ENCODE results near the gene GRIA2. TPM values are rescaled to one million over a fixed set of nuclear protein-coding genes. Genes with fewer than 3 reads are reported as not detected.
"Not testable (repeated sequence)": the region's sequence is repeated elsewhere in the genome, so short reads cannot be mapped to it uniquely, and the experiment has no call there.

The GRIA2 gene
- total RNA-seq, 2 donors from 2014 or later, result not detected

DNA sequence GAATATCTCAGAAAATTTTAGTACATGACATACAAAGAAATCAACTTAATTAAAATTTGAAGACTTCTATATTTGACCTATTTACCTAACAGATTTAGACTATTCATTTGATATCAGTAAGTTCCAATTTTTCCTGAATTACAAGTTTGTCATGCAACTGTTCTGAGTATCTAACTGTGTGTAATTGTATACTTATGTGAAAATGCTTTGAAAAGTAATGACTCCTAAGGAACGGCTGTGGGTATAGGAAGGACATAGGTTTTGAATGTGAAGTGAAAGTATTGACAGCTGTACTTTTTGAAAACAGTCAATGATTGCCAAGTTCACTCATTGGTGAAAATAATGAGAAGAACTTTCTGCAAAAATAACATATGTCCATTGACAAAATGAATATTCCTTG lies 2.9 kb downstream of the GRIA2 start:
- Mint-ChIP-seq H3K27me3 (peaks cover 12 to 13% of the 10 kb centered on the region in 2 donors), H3K27ac (no peak overlapping the region)

GRCh38 chr4:157225096-157225495 lies 4.6 kb downstream of the GRIA2 start:
- Mint-ChIP-seq H3K4me1 (ENCODE audit: low read depth in 2 of 2) (peaks cover 0 to under 1% of the 10 kb centered on the region in 2 donors), H3K4me3 (no peak overlapping the region), H3K27ac (no peak overlapping the region), H3K9me3 (peaks cover 7% of the 10 kb centered on the region), H3K36me3 (peaks cover 8% of the 10 kb centered on the region), H3K27me3 (peaks cover 9 to 13% of the 10 kb centered on the region in 2 donors)
- no peak for ATAC-seq
- DNase-seq (ENCODE audit: low spot score), result no peak

More for the DNA sequence above, 2.9 kb downstream of the GRIA2 start:
- peaks cover 0 to 3% of the 10 kb centered on the region in 2 donors for H3K4me1 Mint-ChIP-seq (ENCODE audit: low read depth in 2 of 2)
- H3K4me3 Mint-ChIP-seq, result no peak overlapping the region
- H3K36me3 Mint-ChIP-seq, result peaks cover 13% of the 10 kb centered on the region
- ATAC-seq (no peak), DNase-seq (ENCODE audit: low spot score) (no peak)
- peaks cover 10% of the 10 kb centered on the region for H3K9me3 Mint-ChIP-seq

DNA sequence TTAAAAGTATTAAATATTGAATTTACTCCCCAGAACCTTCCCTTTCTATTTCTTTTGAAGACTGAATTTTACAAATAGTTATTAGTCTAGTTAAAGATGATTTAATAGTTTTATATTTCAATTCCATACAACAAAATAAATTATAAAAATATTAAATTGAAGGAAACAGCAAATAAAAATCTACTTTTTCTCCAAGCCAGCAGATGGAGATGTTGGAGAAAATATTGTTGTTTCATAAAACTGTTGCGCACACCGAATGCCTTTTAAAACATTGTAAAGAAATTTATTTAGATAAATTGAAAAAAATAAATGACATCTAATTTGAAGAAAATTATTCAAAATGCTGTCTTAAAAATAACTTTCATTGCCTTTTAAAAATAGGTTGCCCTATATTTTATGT lies 5.5 kb downstream of the GRIA2 start:
- peaks cover 4 to 13% of the 10 kb centered on the region in 2 donors for H3K27me3 Mint-ChIP-seq
- H3K27ac Mint-ChIP-seq, result no peak overlapping the region
- ATAC-seq (no peak), DNase-seq (ENCODE audit: low spot score) (no peak)
- H3K36me3 Mint-ChIP-seq, result peaks cover 6% of the 10 kb centered on the region
- H3K9me3 Mint-ChIP-seq, result peaks cover 3% of the 10 kb centered on the region
- H3K4me3 Mint-ChIP-seq, result no peak overlapping the region
- H3K4me1 Mint-ChIP-seq (ENCODE audit: low read depth in 2 of 2), result no peaks in the 10 kb centered on the region

DNA sequence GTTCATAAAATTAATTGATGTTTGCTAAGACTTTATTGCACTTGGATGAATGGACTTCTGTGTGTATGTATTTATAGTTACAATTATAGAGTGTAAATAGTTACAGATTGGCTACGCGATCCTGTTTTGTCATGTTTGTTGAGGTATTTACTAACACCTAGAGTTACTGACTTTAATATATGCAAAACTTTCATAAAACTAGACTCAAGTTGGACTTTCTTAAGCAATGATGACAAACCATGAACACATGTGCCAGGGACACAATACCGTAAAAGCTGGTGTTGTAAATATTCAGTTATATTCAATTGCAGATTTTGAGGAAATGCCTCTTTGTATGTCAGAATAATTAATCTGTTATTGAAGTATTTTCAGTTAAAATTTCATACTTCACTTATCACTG lies 6.1 kb downstream of the GRIA2 start:
- H3K4me1 Mint-ChIP-seq (ENCODE audit: low read depth in 2 of 2), result no peaks in the 10 kb centered on the region
- peaks cover 2% of the 10 kb centered on the region for H3K9me3 Mint-ChIP-seq
- H3K36me3 Mint-ChIP-seq, result peaks cover 4% of the 10 kb centered on the region
- DNase-seq (ENCODE audit: low spot score), result no peak
- H3K27ac Mint-ChIP-seq, result no peak overlapping the region
- no peak for ATAC-seq
- H3K4me3 Mint-ChIP-seq, result no peak overlapping the region
- peaks cover 2 to 10% of the 10 kb centered on the region in 2 donors for H3K27me3 Mint-ChIP-seq

- Mint-ChIP-seq H3K4me1 (ENCODE audit: low read depth in 2 of 2) (no peaks in the 10 kb centered on the region), H3K9me3 (no peaks in the 10 kb centered on the region), H3K27me3 (no peaks in the 10 kb centered on the region), H3K27ac (no peak overlapping the region), H3K36me3 (no peaks in the 10 kb centered on the region), H3K4me3 (no peak overlapping the region)
- DNase-seq (ENCODE audit: low spot score) (no peak), ATAC-seq (no peak)
These were observed 11.0 kb downstream of the GRIA2 start for GRCh38 chr4:157231525-157231924.

GRCh38 chr4:157242871-157243270 lies 22.3 kb downstream of the GRIA2 start:
- Mint-ChIP-seq H3K27ac (no peak overlapping the region), H3K4me1 (ENCODE audit: low read depth in 2 of 2) (no peaks in the 10 kb centered on the region), H3K36me3 (no peaks in the 10 kb centered on the region), H3K4me3 (no peak overlapping the region), H3K27me3 (no peaks in the 10 kb centered on the region), H3K9me3 (peaks cover 11% of the 10 kb centered on the region)
- ATAC-seq, result no peak
- no peak for DNase-seq (ENCODE audit: low spot score)

- no peak for ATAC-seq
- Mint-ChIP-seq H3K36me3 (no peaks in the 10 kb centered on the region), H3K4me1 (ENCODE audit: low read depth in 2 of 2) (no peaks in the 10 kb centered on the region), H3K27me3 (no peaks in the 10 kb centered on the region), H3K27ac (no peak overlapping the region), H3K9me3 (peaks cover 11% of the 10 kb centered on the region), H3K4me3 (no peak overlapping the region)
- DNase-seq (ENCODE audit: low spot score), result no peak
These were observed 23.8 kb downstream of the GRIA2 start for GRCh38 chr4:157244348-157244747.

DNA sequence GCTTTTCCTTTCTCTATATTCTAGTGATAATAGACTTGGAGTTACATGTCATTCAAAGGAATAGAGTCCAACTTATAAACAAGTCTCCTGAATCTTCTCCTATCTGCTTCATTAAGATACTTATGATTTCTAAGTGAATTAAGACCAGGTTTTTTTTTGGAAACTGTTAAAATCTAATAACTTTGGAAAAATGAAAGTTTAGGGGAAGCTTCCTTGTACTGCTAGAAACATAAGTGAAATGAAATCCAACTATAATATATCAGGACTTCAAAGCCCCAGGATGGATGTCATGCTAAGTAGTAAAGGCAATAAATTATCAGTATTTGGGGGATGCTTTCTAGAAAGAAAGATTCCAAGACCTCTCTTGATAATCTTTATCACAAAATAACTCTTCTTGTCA lies 24.8 kb downstream of the GRIA2 start:
- DNase-seq (ENCODE audit: low spot score), result no peak
- Mint-ChIP-seq H3K27ac (no peak overlapping the region), H3K27me3 (no peaks in the 10 kb centered on the region), H3K36me3 (no peaks in the 10 kb centered on the region), H3K9me3 (peaks cover 11% of the 10 kb centered on the region), H3K4me1 (ENCODE audit: low read depth in 2 of 2) (no peaks in the 10 kb centered on the region), H3K4me3 (no peak overlapping the region)
- ATAC-seq, result no peak

DNA sequence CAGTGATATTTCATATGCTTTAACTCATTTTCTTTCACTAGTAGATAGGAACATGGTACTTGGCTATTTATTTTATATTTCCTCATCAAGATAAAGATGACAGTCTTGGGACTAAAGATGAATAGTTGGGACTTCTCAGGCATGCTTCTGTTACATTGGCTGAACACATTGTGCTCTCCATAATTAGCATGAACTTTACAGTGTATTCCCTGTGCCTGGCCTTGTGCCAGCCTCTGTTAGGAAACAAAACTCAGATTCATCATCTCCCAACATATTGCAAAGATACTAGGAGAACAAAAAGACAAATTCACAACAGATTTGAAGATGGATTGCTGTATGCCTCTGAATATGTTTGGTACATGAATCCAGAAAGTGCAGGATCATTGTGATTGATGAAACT lies 26.4 kb downstream of the GRIA2 start:
- ATAC-seq (no peak), DNase-seq (ENCODE audit: low spot score) (no peak)
- Mint-ChIP-seq H3K9me3 (peaks cover 16% of the 10 kb centered on the region), H3K4me1 (ENCODE audit: low read depth in 2 of 2) (no peaks in the 10 kb centered on the region), H3K27me3 (no peaks in the 10 kb centered on the region), H3K27ac (no peak overlapping the region), H3K4me3 (no peak overlapping the region), H3K36me3 (no peaks in the 10 kb centered on the region)

DNA sequence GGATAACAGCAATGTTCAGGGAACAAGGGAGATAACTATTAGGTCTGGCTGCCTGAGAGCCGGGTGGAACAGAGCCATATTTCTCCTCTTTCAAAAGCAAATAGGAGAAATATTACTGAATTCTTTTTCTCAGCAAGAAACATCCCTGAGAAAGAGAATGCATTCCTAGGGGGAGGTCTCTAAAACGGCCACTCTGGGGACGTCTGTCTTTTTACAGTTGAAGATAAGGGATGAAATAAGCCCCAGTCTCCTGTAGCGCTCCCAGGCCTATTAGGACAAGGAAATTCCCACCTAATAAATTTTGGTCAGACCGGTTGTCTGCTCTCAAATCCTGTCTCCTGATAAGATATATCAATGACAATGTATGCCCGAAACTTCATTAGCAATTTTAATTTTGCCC lies 37.6 kb downstream of the GRIA2 start:
- not testable (repeated sequence) for H3K27me3 Mint-ChIP-seq; ATAC-seq; H3K4me3 Mint-ChIP-seq; H3K27ac Mint-ChIP-seq; H3K4me1 Mint-ChIP-seq (ENCODE audit: low read depth in 2 of 2); DNase-seq (ENCODE audit: low spot score); H3K36me3 Mint-ChIP-seq
- H3K9me3 Mint-ChIP-seq, result peaks cover 16% of the 10 kb centered on the region

- Mint-ChIP-seq H3K27ac (no peak overlapping the region), H3K4me1 (ENCODE audit: low read depth in 2 of 2) (no peaks in the 10 kb centered on the region), H3K9me3 (peaks cover 16% of the 10 kb centered on the region), H3K4me3 (no peak overlapping the region), H3K36me3 (peaks cover 9% of the 10 kb centered on the region), H3K27me3 (no peaks in the 10 kb centered on the region)
- no peak for DNase-seq (ENCODE audit: low spot score)
- ATAC-seq, result no peak
These were observed 44.8 kb downstream of the GRIA2 start for GRCh38 chr4:157265281-157265680.

DNA sequence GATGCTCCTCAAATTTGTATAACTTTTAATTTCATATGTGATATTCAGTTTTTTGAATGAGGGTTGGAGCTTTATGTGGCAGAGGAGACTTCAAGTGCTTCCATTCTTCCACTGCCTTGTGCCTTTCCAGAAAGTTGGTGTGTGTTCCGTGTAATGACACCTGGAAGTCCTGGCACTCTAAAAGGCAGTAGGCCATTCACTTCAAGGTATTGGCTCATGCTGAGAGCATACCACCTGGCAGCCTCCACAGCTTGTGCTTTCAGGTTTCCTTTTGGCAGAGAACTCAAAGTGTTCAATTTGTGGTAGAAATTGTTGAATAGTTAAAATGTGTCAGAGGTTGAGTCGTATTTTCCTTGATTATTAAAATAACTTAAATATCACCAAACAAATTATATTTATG lies 49.6 kb downstream of the GRIA2 start:
- peaks cover 16% of the 10 kb centered on the region for H3K9me3 Mint-ChIP-seq
- ATAC-seq (no peak), DNase-seq (ENCODE audit: low spot score) (no peak)
- H3K4me1 Mint-ChIP-seq (ENCODE audit: low read depth in 2 of 2), result no peaks in the 10 kb centered on the region
- H3K36me3 Mint-ChIP-seq, result peaks cover 9% of the 10 kb centered on the region
- H3K27ac Mint-ChIP-seq, result no peak overlapping the region
- H3K27me3 Mint-ChIP-seq, result no peaks in the 10 kb centered on the region
- no peak overlapping the region for H3K4me3 Mint-ChIP-seq

DNA sequence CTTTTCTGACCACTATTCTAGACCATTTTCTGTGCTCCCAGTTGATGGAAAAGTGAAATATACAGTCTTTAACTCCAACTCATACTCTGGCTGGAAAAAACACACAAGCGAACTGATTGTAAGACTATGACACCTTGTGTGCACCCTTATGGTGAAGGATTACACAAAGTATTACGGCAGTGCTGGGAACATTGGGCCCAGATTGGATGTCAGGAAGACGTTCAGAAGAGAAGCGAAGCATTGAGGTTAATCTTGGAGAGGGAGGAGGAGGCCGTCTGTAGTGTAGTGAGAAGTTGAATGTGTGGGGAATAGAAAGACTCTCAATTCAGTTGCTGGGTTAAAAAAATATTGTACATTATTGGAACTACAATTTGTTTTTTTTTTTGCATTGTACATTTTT lies 50.0 kb downstream of the GRIA2 start:
- Mint-ChIP-seq H3K27me3 (no peaks in the 10 kb centered on the region), H3K9me3 (peaks cover 14% of the 10 kb centered on the region), H3K36me3 (peaks cover 9% of the 10 kb centered on the region), H3K4me1 (ENCODE audit: low read depth in 2 of 2) (no peaks in the 10 kb centered on the region), H3K27ac (no peak overlapping the region), H3K4me3 (no peak overlapping the region)
- ATAC-seq (no peak), DNase-seq (ENCODE audit: low spot score) (no peak)

GRCh38 chr4:157271166-157271869 lies 50.8 kb downstream of the GRIA2 start:
- peaks cover 5% of the 10 kb centered on the region for H3K36me3 Mint-ChIP-seq
- H3K4me3 Mint-ChIP-seq, result no peak overlapping the region
- ATAC-seq (no peak), DNase-seq (ENCODE audit: low spot score) (no peak)
- no peaks in the 10 kb centered on the region for H3K27me3 Mint-ChIP-seq
- peaks cover 9% of the 10 kb centered on the region for H3K9me3 Mint-ChIP-seq
- no peak overlapping the region for H3K27ac Mint-ChIP-seq
- no peaks in the 10 kb centered on the region for H3K4me1 Mint-ChIP-seq (ENCODE audit: low read depth in 2 of 2)

GRCh38 chr4:157280673-157281072 lies 60.1 kb downstream of the GRIA2 start:
- DNase-seq (ENCODE audit: low spot score) (no peak), ATAC-seq (no peak)
- no peaks in the 10 kb centered on the region for H3K4me1 Mint-ChIP-seq (ENCODE audit: low read depth in 2 of 2)
- peaks cover 11% of the 10 kb centered on the region for H3K9me3 Mint-ChIP-seq
- no peak overlapping the region for H3K4me3 Mint-ChIP-seq
- no peaks in the 10 kb centered on the region for H3K36me3 Mint-ChIP-seq
- H3K27me3 Mint-ChIP-seq, result no peaks in the 10 kb centered on the region
- H3K27ac Mint-ChIP-seq, result no peak overlapping the region

Data from natural killer cell treated with Interleukin-12 subunit alpha and Interleukin-12 subunit beta and Interleukin-15 and Interleukin-18, amount 100 ng/mL, for 72 hours (primary cell).